ENCODE results near the gene MPC2.

GRCh38 chr1:167950569-167950968 is 13.7 kb upstream of the MPC2 start:
- TF ChIP-seq CTCF (IDR thresholded peaks at IDR 0.05) (no peak), POLR2A (IDR thresholded peaks at IDR 0.05) (no peak)

Measured in uterus (tissue), 2 donors.